Mammary epithelial cell (primary cell): ENCODE measurements around the gene ANKRD50.

Experiments
- CTCF ChIP-seq, 2 donors: IDR thresholded peaks in 1 of 2; conservative IDR thresholded peaks in 1 of 2; 2 replicates each; pipeline ENCODE4 v1.5.1; 2011 to 2012; ENCODE audit warnings: inconsistent platforms in 2 of 2, low read length in 2 of 2, mild to moderate bottlenecking in 2 of 2, control low read depth in 1 of 2, low read depth in 1 of 2; ENCODE audit not compliant: insufficient read depth in 1 of 2; ENCODE audit errors: extremely low read depth in 1 of 2
- EZH2 ChIP-seq: IDR thresholded peaks from 2 replicates; pipeline ENCODE4 v1.6.1; 2012; ENCODE audit warnings: low read length, inconsistent platforms, borderline replicate concordance

- TF ChIP-seq CTCF (conservative IDR thresholded peaks at IDR 0.05 in 1 of 2, IDR thresholded peaks at IDR 0.05 in 1 of 2; ENCODE audit: extremely low read depth in 1 of 2, insufficient read depth in 1 of 2, low read depth in 1 of 2, low read length in 2 of 2), result no peak
- TF ChIP-seq EZH2, result no peak
These were observed 77.2 kb downstream of the ANKRD50 start for GRCh38 chr4:124635331-124635730.
